ENCODE measurements around the gene FADS2. TPM values are rescaled to one million over a fixed set of nuclear protein-coding genes. Genes with fewer than 3 reads are reported as not detected.

FADS2 gene
- total and polyA plus RNA-seq, 2 of the 13 experiments (the other 11 are each of a cell fraction or from before 2014, with no cell fraction given): 90.1 to 124 TPM

DNA sequence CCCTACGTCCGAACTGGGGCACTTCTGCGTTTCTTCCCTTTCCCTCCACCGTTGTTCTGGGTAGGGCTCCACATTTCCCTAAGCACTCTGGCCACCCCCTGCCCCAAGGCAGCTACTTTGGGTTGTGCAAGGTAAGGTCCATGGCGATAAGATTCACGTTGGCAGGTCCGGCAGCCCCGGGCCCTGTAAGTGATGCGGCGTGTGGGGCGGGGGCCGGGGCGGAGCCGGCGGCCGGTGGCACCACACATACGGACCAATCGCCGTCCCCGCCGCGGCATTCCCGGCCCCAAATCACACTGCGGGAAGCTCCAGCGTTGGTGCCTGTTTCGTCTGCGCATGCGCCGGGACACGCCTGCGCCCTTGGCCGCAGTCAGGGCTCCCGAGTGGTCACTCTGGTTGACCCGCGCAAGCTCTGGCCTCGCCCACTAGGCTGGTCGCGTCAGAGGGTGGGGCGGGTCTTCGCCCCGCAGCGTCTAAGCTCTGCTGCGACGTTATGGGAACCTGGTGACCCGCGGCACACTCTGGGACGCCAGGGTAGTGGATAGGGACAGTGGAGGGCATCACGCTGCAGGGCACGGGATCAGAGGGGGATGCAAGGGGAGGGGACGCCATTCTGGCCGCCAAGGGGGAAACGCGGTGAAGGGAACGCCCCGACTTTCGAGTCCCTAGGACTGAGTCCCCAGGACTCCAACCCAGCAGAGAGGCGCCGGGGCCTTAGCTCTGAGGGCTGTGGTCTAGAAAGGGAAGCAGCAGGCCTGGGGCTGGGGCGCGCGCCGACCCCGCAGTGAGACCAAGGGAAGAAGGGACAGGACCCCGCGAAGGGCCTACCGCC is 12.9 kb upstream of the FADS2 start (continued):
- TF ChIP-seq RERE (CRISPR knock-in tag; IDR thresholded peaks at IDR 0.05; ENCODE audit: low read depth): no peak
- 0 out of 2 replicates have a peak, but pooled peaks have one; percentile 14 for TF ChIP-seq FOXK1 (CRISPR knock-in tag; IDR thresholded peaks at IDR 0.05; ENCODE audit: borderline replicate concordance, low read depth)
- TF ChIP-seq TMF1 (CRISPR knock-in tag; IDR thresholded peaks at IDR 0.05; ENCODE audit: low read depth): 0 out of 2 replicates have a peak, but pooled peaks have one; percentile 46
- peak; percentile 47; the same call in 1 of the 2 replicates for TF ChIP-seq SPEN (CRISPR knock-in tag; IDR thresholded peaks at IDR 0.05; ENCODE audit: low read depth)
- TF ChIP-seq SIX1 (CRISPR knock-in tag; IDR thresholded peaks at IDR 0.05; ENCODE audit: borderline replicate concordance): no peak
- TF ChIP-seq, protein P1, sequence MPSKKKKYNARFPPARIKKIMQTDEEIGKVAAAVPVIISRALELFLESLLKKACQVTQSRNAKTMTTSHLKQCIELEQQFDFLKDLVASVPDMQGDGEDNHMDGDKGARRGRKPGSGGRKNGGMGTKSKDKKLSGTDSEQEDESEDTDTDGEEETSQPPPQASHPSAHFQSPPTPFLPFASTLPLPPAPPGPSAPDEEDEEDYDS (CRISPR knock-in tag; IDR thresholded peaks at IDR 0.05): peak; percentile 90
- TF ChIP-seq CCAR2 (optimal IDR thresholded peaks at IDR 0.05; ENCODE audit: low read depth, low read length): no peak
- no peak for TF ChIP-seq ZFP82 (CRISPR knock-in tag; IDR thresholded peaks at IDR 0.05; ENCODE audit: borderline replicate concordance)
- no peak for TF ChIP-seq ATF5 (CRISPR knock-in tag; IDR thresholded peaks at IDR 0.05; ENCODE audit: low read depth)
- TF ChIP-seq CSRNP1 (CRISPR knock-in tag; IDR thresholded peaks at IDR 0.05): peak; percentile 84
- TF ChIP-seq ZNF891 (CRISPR knock-in tag; IDR thresholded peaks at IDR 0.05): peak; percentile 60; the same call in 1 of the 2 replicates
- TF ChIP-seq ZNF546 (CRISPR knock-in tag; conservative IDR thresholded peaks at IDR 0.05): peak; percentile 38; the same call in 1 of the 2 replicates
- TF ChIP-seq ZEB1 (IDR thresholded peaks at IDR 0.05; ENCODE audit: insufficient replicate concordance, low read depth): no peak
- no peak for TF ChIP-seq ZZZ3 (CRISPR knock-in tag; IDR thresholded peaks at IDR 0.05; ENCODE audit: borderline replicate concordance)
- TF ChIP-seq ZNF703 (CRISPR knock-in tag; IDR thresholded peaks at IDR 0.05; ENCODE audit: borderline replicate concordance): no peak; the same call in 1 of the 2 replicates
- no peak for TF ChIP-seq EHMT2 (IDR thresholded peaks at IDR 0.05; ENCODE audit: borderline replicate concordance, low read depth, low read length)
- 0 out of 2 replicates have a peak, but pooled peaks have one; percentile 7 for TF ChIP-seq BCL6 (CRISPR knock-in tag; IDR thresholded peaks at IDR 0.05)
- no peak; the same call in 1 of the 2 replicates for TF ChIP-seq TRAFD1 (CRISPR knock-in tag; IDR thresholded peaks at IDR 0.05; ENCODE audit: borderline replicate concordance)

All from HepG2 (cell line).